Testis (tissue), 3 donors: ENCODE results near the gene DALRD3. TPM values are rescaled to one million over a fixed set of nuclear protein-coding genes. Genes with fewer than 3 reads are reported as not detected.

ENCODE experiments used
- DNase-seq: peaks from one replicate; pipeline ENCODE4 v3.0.0-alpha.2; 2019
- H3K27ac ChIP-seq, 2 donors: fragments of 200-600 bp; sonication (generic); one replicate each; pipeline ENCODE4 v1.5.1; 2019
- H3K27me3 ChIP-seq: fragments of 200-600 bp; sonication (generic); one replicate; pipeline ENCODE4 v1.5.1; 2019
- H3K36me3 ChIP-seq: fragments of 200-600 bp; sonication (generic); one replicate; pipeline ENCODE4 v1.5.1; 2017; ENCODE audit warnings: low read depth; ENCODE audit errors: missing control alignments
- H3K4me1 ChIP-seq: fragments of 200-600 bp; sonication (generic); one replicate; pipeline ENCODE4 v1.5.1; 2019
- H3K4me3 ChIP-seq, 2 donors: fragments of 200-600 bp; sonication (generic); one replicate each; pipeline ENCODE4 v1.5.1; 2017 to 2019
- H3K9me3 ChIP-seq: fragments of 200-600 bp; sonication (generic); one replicate; pipeline ENCODE4 v1.5.1; 2017
- CTCF ChIP-seq, 3 experiments: fragments of 450-650 bp in 2 of 3; fragments of 200-600 bp in 1 of 3; sonication (generic) in 1 of 3; IDR thresholded peaks; one replicate each; pipeline ENCODE4 v1.5.1; 2016 to 2019; ENCODE audit warnings: antibody characterized with exemption in 3 of 3, mild to moderate bottlenecking in 2 of 3, moderate library complexity in 1 of 3
- POLR2A ChIP-seq: fragments of 450-650 bp; IDR thresholded peaks from one replicate; pipeline ENCODE4 v1.6.1; 2017; ENCODE audit warnings: antibody characterized with exemption, mild to moderate bottlenecking, moderate library complexity
- WGBS, 2 donors: methylation state at CpG; one replicate each; pipeline ENCODE4 v1.1.5; 2018; 5-methylcytosine and 5-hydroxymethylcytosine counted together
- intact Hi-C: fragments of 100-400 bp; cut with DNase I; formaldehyde crosslinking; loops from one replicate; pipeline ENCODE4 v1.15.1; 2023; ENCODE audit warnings: low total_unique reads
- polyA plus RNA-seq: library from polyadenylated mRNA; stranded (reverse); fragments of 350-450 nt; fragmentation: Illumina TruSeq; extraction: RNeasy Lipid Tissue Mini Kit (QIAGEN cat#74804); gene quantifications from one replicate; pipeline ENCODE4 v1.2.3, GENCODE V29; 2014; ENCODE audit warnings: low read depth, low replicate concordance; ENCODE audit not compliant: insufficient read depth
- total RNA-seq, 2 donors: library from RNA; depleted of rRNA; stranded (reverse); fragments of >200 nt; gene quantifications; one replicate each; pipeline ENCODE4 v1.2.3, GENCODE V29; 2016

The DALRD3 gene
- total and polyA plus RNA-seq, 3 donors from 2014 or later, result 92.0 to 121 (median 106) TPM

GRCh38 chr3:49026536-49026935 lies 8.2 kb upstream of the DALRD3 start:
- no peak overlapping the region for H3K27ac ChIP-seq
- peaks cover 21% of the 10 kb centered on the region for H3K4me1 ChIP-seq
- no peaks in the 10 kb centered on the region for H3K27me3 ChIP-seq
- H3K36me3 ChIP-seq, result no peaks in the 10 kb centered on the region
- no peak overlapping the region for H3K4me3 ChIP-seq
- no peaks in the 10 kb centered on the region for H3K9me3 ChIP-seq
- TF ChIP-seq POLR2A (no peak), CTCF (IDR thresholded peaks at IDR 0.05) (no peak)
- WGBS, 2 donors, result 93 to 100% methylated on average over 3 of the region's 3 CpGs
- intact Hi-C loops, result loop anchor here (10.0 kb wide), 2 partner anchors 68 to 248 kb away; partner anchors contain the start of genes C3orf62 and QRICH1
- no peak for DNase-seq

- intact Hi-C loops, result loop anchor here (10.0 kb wide), 2 partner anchors 69 to 249 kb away; partner anchors contain the start of genes C3orf62 and QRICH1
Measured at GRCh38 chr3:49025793-49026520, 7.6 kb upstream of the DALRD3 start.

GRCh38 chr3:49025005-49025792 lies 6.8 kb upstream of the DALRD3 start:
- 48 to 64% methylated on average over 7 to 13 of the region's 13 CpGs for WGBS, 2 donors
- Histone ChIP-seq H3K4me1 (peaks cover 23% of the 10 kb centered on the region), H3K36me3 (no peaks in the 10 kb centered on the region), H3K27ac (no peak overlapping the region), H3K9me3 (no peaks in the 10 kb centered on the region), H3K27me3 (no peaks in the 10 kb centered on the region), H3K4me3 (no peak overlapping the region)
- TF ChIP-seq POLR2A, result no peak
- TF ChIP-seq CTCF (IDR thresholded peaks at IDR 0.05), result no peak
- DNase-seq, result no peak
- intact Hi-C loops, result loop anchor here (10.0 kb wide), 2 partner anchors 70 to 250 kb away; partner anchors contain the start of genes C3orf62 and QRICH1

More at GRCh38 chr3:49025793-49026520, 7.6 kb upstream of the DALRD3 start:
- Histone ChIP-seq H3K9me3 (no peaks in the 10 kb centered on the region), H3K36me3 (no peaks in the 10 kb centered on the region), H3K4me1 (peaks cover 21% of the 10 kb centered on the region), H3K27ac (no peak overlapping the region), H3K4me3 (no peak overlapping the region), H3K27me3 (no peaks in the 10 kb centered on the region)
- 92 to 95% methylated on average over 6 to 8 of the region's 8 CpGs for WGBS, 2 donors
- TF ChIP-seq CTCF (IDR thresholded peaks at IDR 0.05), result no peak
- TF ChIP-seq POLR2A, result no peak
- no peak for DNase-seq

- TF ChIP-seq CTCF (IDR thresholded peaks at IDR 0.05) (no peak), POLR2A (no peak)
- Histone ChIP-seq H3K27me3 (no peaks in the 10 kb centered on the region), H3K4me1 (peaks cover 28% of the 10 kb centered on the region), H3K36me3 (no peaks in the 10 kb centered on the region), H3K9me3 (no peaks in the 10 kb centered on the region), H3K4me3 (no peak overlapping the region), H3K27ac (no peak overlapping the region)
- no peak for DNase-seq
- WGBS, 2 donors, result 71 to 72% methylated on average over 5 of the region's 5 CpGs
- intact Hi-C loops, result loop anchor here (10.0 kb wide), 2 partner anchors 70 to 250 kb away; partner anchors contain the start of genes C3orf62 and QRICH1
Measured at GRCh38 chr3:49024449-49024848, 6.1 kb upstream of the DALRD3 start.
